IMR-90 (cell line): ENCODE results near the gene SMIM7. TPM values are rescaled to one million over a fixed set of nuclear protein-coding genes. Genes with fewer than 3 reads are reported as not detected.

Experiments used
- ATAC-seq: fragments of 200-7000 bp; cut with Tn5 transposase; 2 replicates; pipeline ENCODE4 v1.9.1; 2020; ENCODE audit warnings: low read depth, mild to moderate bottlenecking, moderate library complexity
- BruUV-seq: library from RNA; stranded (reverse); fragments of 400-500 nt; replicated peaks from 2 replicates; lab custom pipeline; 2021; lab: Mats Ljungman, UMichigan
- CTCF ChIA-PET: fragments of 300-600 bp; formaldehyde crosslinking; extraction: SDS; loops from one replicate; lab custom pipeline; 2021; ENCODE audit warnings: antibody characterized with exemption; lab: Yijun Ruan, JAX
- POLR2A ChIA-PET: fragments of 300-600 bp; sonication (Branson Sonifier 250); formaldehyde crosslinking; loops from one replicate; lab custom pipeline; 2022; ENCODE audit warnings: antibody characterized with exemption; ENCODE audit not compliant: unreplicated experiment; lab: Charles Lee
- DNase-seq: peaks from one replicate; pipeline ENCODE4 v3.0.0; 2013
- H2AFZ ChIP-seq: replicated peaks from 2 replicates; pipeline ENCODE3; 2013; ENCODE audit warnings: low read length, mild to moderate bottlenecking; ENCODE audit not compliant: poor library complexity
- H2AK5ac ChIP-seq: 2 replicates; pipeline ENCODE4 v1.6.1; 2013; ENCODE audit warnings: low read depth, low read length, inconsistent platforms
- H2AK9ac ChIP-seq: replicated peaks from 2 replicates; pipeline ENCODE3; 2013; ENCODE audit warnings: mild to moderate bottlenecking, low read depth, low read length, moderate library complexity; ENCODE audit not compliant: poor library complexity
- H2BK120ac ChIP-seq: 2 replicates; pipeline ENCODE4 v1.6.1; 2013; ENCODE audit warnings: low read depth, low read length, inconsistent platforms
- H2BK15ac ChIP-seq: 3 replicates; pipeline ENCODE4 v1.6.1; 2013; ENCODE audit warnings: low read depth, low read length, inconsistent platforms
- H2BK20ac ChIP-seq: 2 replicates; pipeline ENCODE4 v1.6.1; 2013; ENCODE audit warnings: low read depth, mild to moderate bottlenecking, inconsistent platforms, low read length, moderate library complexity
- H2BK5ac ChIP-seq: 2 replicates; pipeline ENCODE4 v1.6.1; 2013; ENCODE audit warnings: mild to moderate bottlenecking, low read depth, low read length, inconsistent platforms; ENCODE audit not compliant: poor library complexity, severe bottlenecking
- H3K14ac ChIP-seq: replicated peaks from 2 replicates; pipeline ENCODE4 v1.6.1; 2013; ENCODE audit warnings: low read depth, low read length, inconsistent platforms
- H3K18ac ChIP-seq: 2 replicates; pipeline ENCODE4 v1.6.1; 2013; ENCODE audit warnings: low read depth, low read length, control low read depth
- H3K23ac ChIP-seq: 2 replicates; pipeline ENCODE4 v1.6.1; 2013; ENCODE audit warnings: low read depth, low read length, inconsistent platforms
- H3K27ac ChIP-seq: 2 replicates; pipeline ENCODE4 v1.5.1; 2013; ENCODE audit warnings: mild to moderate bottlenecking, control low read depth, low read length; ENCODE audit not compliant: insufficient read depth
- H3K27me3 ChIP-seq: 2 replicates; pipeline ENCODE4 v1.6.1; 2013; ENCODE audit warnings: low read length; ENCODE audit not compliant: control insufficient read depth, insufficient read depth
- H3K36me3 ChIP-seq: 2 replicates; pipeline ENCODE4 v1.6.1; 2013; ENCODE audit warnings: low read length, mixed read lengths; ENCODE audit not compliant: control insufficient read depth, insufficient read depth
- H3K4ac ChIP-seq: 2 replicates; pipeline ENCODE4 v1.6.1; 2013; ENCODE audit warnings: low read depth, low read length, inconsistent platforms
- H3K4me1 ChIP-seq: 2 replicates; pipeline ENCODE4 v1.6.1; 2013; ENCODE audit warnings: low read length, mixed read lengths; ENCODE audit not compliant: control insufficient read depth, insufficient read depth
- H3K4me2 ChIP-seq: 2 replicates; pipeline ENCODE4 v1.6.1; 2013; ENCODE audit warnings: low read depth, mild to moderate bottlenecking, control low read depth, low read length, moderate library complexity
- H3K4me3 ChIP-seq: 2 replicates; pipeline ENCODE4 v1.5.1; 2013; ENCODE audit warnings: low read depth, mild to moderate bottlenecking, control low read depth, low read length, moderate library complexity; ENCODE audit not compliant: insufficient read depth
- H3K56ac ChIP-seq: 2 replicates; pipeline ENCODE4 v1.6.1; 2013; ENCODE audit warnings: low read length, inconsistent platforms; ENCODE audit not compliant: insufficient read depth; ENCODE audit errors: extremely low read depth
- H3K79me1 ChIP-seq, 2 experiments: 2 replicates each; pipeline ENCODE4 v1.6.1; 2013; ENCODE audit warnings: low read length in 2 of 2, inconsistent platforms in 1 of 2, low read depth in 1 of 2
- H3K9ac ChIP-seq: 2 replicates; pipeline ENCODE4 v1.6.1; 2013; ENCODE audit warnings: low read depth, low read length, control low read depth
- H3K9me1 ChIP-seq: 2 replicates; pipeline ENCODE4 v1.6.1; 2013; ENCODE audit warnings: low read length, inconsistent platforms; ENCODE audit not compliant: insufficient read depth
- H3K9me3 ChIP-seq: 2 replicates; pipeline ENCODE4 v1.6.1; 2013; ENCODE audit warnings: low read length; ENCODE audit not compliant: control insufficient read depth, insufficient read depth
- H4K20me1 ChIP-seq: 2 replicates; pipeline ENCODE4 v1.6.1; 2013; ENCODE audit warnings: low read length, inconsistent platforms; ENCODE audit not compliant: insufficient read depth
- H4K5ac ChIP-seq: 2 replicates; pipeline ENCODE4 v1.6.1; 2013; ENCODE audit warnings: mild to moderate bottlenecking, low read depth, low read length, control low read depth
- H4K8ac ChIP-seq, 2 experiments: 2 replicates each; pipeline ENCODE4 v1.6.1; 2013; ENCODE audit warnings: low read depth in 2 of 2, low read length in 2 of 2, control low read depth in 1 of 2, inconsistent platforms in 1 of 2
- H4K91ac ChIP-seq: 2 replicates; pipeline ENCODE4 v1.6.1; 2013; ENCODE audit warnings: low read depth, low read length, inconsistent platforms; ENCODE audit not compliant: insufficient read depth
- BHLHE40 ChIP-seq: fragments of 150-350 bp; IDR thresholded peaks from 2 replicates; pipeline ENCODE4 v1.6.1; 2016; ENCODE audit warnings: mild to moderate bottlenecking, low read depth, low read length
- CEBPB ChIP-seq: IDR thresholded peaks from 2 replicates; pipeline ENCODE4 v1.6.1; 2012; ENCODE audit warnings: low read depth, low read length, improper control_type of control experiment
- CHD1 ChIP-seq: IDR thresholded peaks from 2 replicates; pipeline ENCODE4 v1.6.1; 2012; ENCODE audit warnings: low read depth, low read length, improper control_type of control experiment
- CTCF ChIP-seq: conservative IDR thresholded peaks from 2 replicates; pipeline ENCODE4 v1.5.1; 2012; ENCODE audit warnings: mild to moderate bottlenecking, low read depth, low read length, improper control_type of control experiment
- ELK1 ChIP-seq: fragments of 150-350 bp; IDR thresholded peaks from 2 replicates; pipeline ENCODE4 v1.6.1; 2016; ENCODE audit warnings: low read depth, mild to moderate bottlenecking, low read length, moderate library complexity, borderline replicate concordance
- FOS ChIP-seq: fragments of 150-350 bp; IDR thresholded peaks from 2 replicates; pipeline ENCODE4 v1.6.1; 2016; ENCODE audit warnings: low read depth, low read length
- MAFK ChIP-seq: IDR thresholded peaks from 2 replicates; pipeline ENCODE4 v1.6.1; 2012; ENCODE audit warnings: low read depth, low read length, improper control_type of control experiment
- MAZ ChIP-seq: IDR thresholded peaks from 2 replicates; pipeline ENCODE4 v1.6.1; 2012; ENCODE audit warnings: low read depth, mild to moderate bottlenecking, low read length, improper control_type of control experiment, moderate library complexity, borderline replicate concordance
- MXI1 ChIP-seq: IDR thresholded peaks from 2 replicates; pipeline ENCODE4 v1.6.1; 2012; ENCODE audit warnings: low read depth, mild to moderate bottlenecking, low read length, moderate library complexity, borderline replicate concordance
- NFE2L2 ChIP-seq: fragments of 150-350 bp; IDR thresholded peaks from 2 replicates; pipeline ENCODE4 v1.6.1; 2016; ENCODE audit warnings: low read depth, mild to moderate bottlenecking, low read length
- POLR2A ChIP-seq: IDR thresholded peaks from 2 replicates; pipeline ENCODE4 v1.6.1; 2012; ENCODE audit warnings: mild to moderate bottlenecking, low read depth, low read length
- RAD21 ChIP-seq: IDR thresholded peaks from 2 replicates; pipeline ENCODE4 v1.6.1; 2012; ENCODE audit warnings: low read length, improper control_type of control experiment
- RCOR1 ChIP-seq: IDR thresholded peaks from 2 replicates; pipeline ENCODE4 v1.6.1; 2012; ENCODE audit warnings: mild to moderate bottlenecking, low read length, improper control_type of control experiment; ENCODE audit not compliant: insufficient replicate concordance
- RFX5 ChIP-seq: IDR thresholded peaks from 2 replicates; pipeline ENCODE4 v1.8.0; 2012; ENCODE audit warnings: low read depth, mild to moderate bottlenecking, low read length, moderate library complexity
- SMC3 ChIP-seq: fragments of 150-350 bp; IDR thresholded peaks from 2 replicates; pipeline ENCODE4 v1.6.1; 2016; ENCODE audit warnings: low read depth, mild to moderate bottlenecking, antibody characterized with exemption, low read length, moderate library complexity
- USF2 ChIP-seq: fragments of 150-350 bp; IDR thresholded peaks from 2 replicates; pipeline ENCODE4 v1.6.1; 2017; ENCODE audit warnings: mild to moderate bottlenecking, antibody characterized with exemption, low read length, low read depth
- WGBS, 2 experiments: methylation state at CpG; one replicate each; pipeline versions ENCODE4 v1.1.5 to v1.1.7; 2013; ENCODE audit warnings: missing lambda C conversion rate in 2 of 2; ENCODE audit not compliant: insufficient read length in 1 of 2; ENCODE audit errors: extremely low coverage in 2 of 2; 5-methylcytosine and 5-hydroxymethylcytosine counted together
- dilution Hi-C: fragments of 300-500 bp; cut with HindIII; formaldehyde crosslinking; loops from one replicate; pipeline ENCODE4 v1.14.3; 2018; ENCODE audit warnings: low sequenced_read_pairs; ENCODE audit not compliant: unreplicated experiment
- in situ Hi-C: fragments of 300-500 bp; cut with MboI; formaldehyde crosslinking; loops from 3 replicates; pipeline ENCODE4 v1.14.3; 2019; ENCODE audit warnings: low sequenced_read_pairs, inconsistent platforms, mixed read lengths
- intact Hi-C: fragments of 100-400 bp; cut with micrococcal nuclease; formaldehyde crosslinking; loops from 2 replicates; pipeline ENCODE4 v1.10.0; 2022
- polyA plus RNA-seq, 3 experiments: library from polyadenylated mRNA; depleted of rRNA; stranded (reverse); fragments of >200 nt; gene quantifications; 2 replicates each; pipeline ENCODE4 v1.2.3, GENCODE V29; 2012; ENCODE audit warnings: low replicate concordance in 1 of 3
- total RNA-seq: library from RNA; depleted of rRNA; stranded (reverse); fragments of >200 nt; gene quantifications from 2 replicates; pipeline ENCODE4 v1.2.3, GENCODE V29; 2012

The SMIM7 gene
- total and polyA plus RNA-seq, 2 of the 4 experiments (the other 2 are of a cell fraction), result 55.7 to 64.8 TPM

- Histone ChIP-seq H4K5ac (no peak overlapping the region), H3K14ac (no peak overlapping the region), H3K27me3 (peaks cover 6% of the 10 kb centered on the region), H3K9ac (no peak overlapping the region), H2AK5ac (no peak overlapping the region), H4K91ac (no peak overlapping the region), H3K23ac (no peak overlapping the region), H3K4me1 (peaks cover 2% of the 10 kb centered on the region; the same call in 1 of the 2 replicates), H3K27ac (no peak overlapping the region), H2AK9ac (no peak overlapping the region), H2BK20ac (no peak overlapping the region), H4K20me1 (no peaks in the 10 kb centered on the region), H4K8ac (no peak overlapping the region), H3K4me2 (no peak overlapping the region), H3K36me3 (no peaks in the 10 kb centered on the region), H3K18ac (no peak overlapping the region), H3K79me1 (no peaks in the 10 kb centered on the region), H3K9me1 (no peaks in the 10 kb centered on the region), H2BK5ac (no peak overlapping the region), H3K56ac (no peak overlapping the region), H2BK15ac (no peak overlapping the region), H3K4ac (no peak overlapping the region), H2BK120ac (no peak overlapping the region), H3K9me3 (peaks cover 2% of the 10 kb centered on the region), H3K4me3 (no peak overlapping the region), H2AFZ (no peak overlapping the region)
- ChIA-PET POLR2A (interaction anchor here (0.6 kb wide), 1 partner anchor 9 kb away, joined by 6 read pairs; no protein-coding TSS in a partner anchor), CTCF (no interaction called here)
- no peak for DNase-seq
- TF ChIP-seq CEBPB (no peak), CHD1 (no peak), MAZ (no peak), FOS (no peak), RFX5 (no peak), USF2 (no peak), RCOR1 (no peak), ELK1 (no peak), RAD21 (no peak), CTCF (no peak), MXI1 (no peak), MAFK (no peak), BHLHE40 (no peak), SMC3 (no peak), POLR2A (no peak), NFE2L2 (no peak)
- in situ Hi-C loops (no loop called here), intact Hi-C loops (no loop called here), dilution Hi-C loops (no loop called here)
- no peak for ATAC-seq
- no CpG with 5 or more reads among the region's 12 CpGs for WGBS, 2 experiments
- BruUV-seq, result no TSS peak
Measured at GRCh38 chr19:16688084-16688483, 28.1 kb upstream of the SMIM7 start.
